NOMO-1 treated with DMSO at 0.1 percent for 48 hours (cell line): ENCODE measurements around the gene COX7B2.

Experiments
- DNase-seq: peaks from one replicate; lab custom pipeline; 2025; ENCODE audit not compliant: unreplicated experiment; lab: John Stamatoyannopoulos, UW

Gene COX7B2

DNA sequence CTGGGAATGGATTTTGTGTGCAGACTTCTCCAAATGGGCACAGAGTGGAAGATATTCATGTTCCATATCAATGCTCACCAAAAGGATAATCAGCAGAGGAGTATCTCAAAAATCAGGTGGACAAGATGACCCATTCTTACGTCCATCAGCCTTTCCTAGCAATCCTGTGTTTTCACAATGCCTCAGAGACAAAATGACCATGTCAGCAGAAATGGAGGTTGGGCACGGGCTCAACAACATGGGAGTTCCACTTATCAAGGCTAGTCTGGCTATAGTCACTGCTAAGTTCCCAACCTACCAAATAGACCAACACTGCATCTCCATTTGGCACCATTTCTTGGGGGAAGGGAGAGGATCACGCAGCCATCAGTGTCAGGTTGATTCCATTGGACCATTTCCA, 179.0 kb downstream of the COX7B2 start:
- DNase-seq: no peak

DNA sequence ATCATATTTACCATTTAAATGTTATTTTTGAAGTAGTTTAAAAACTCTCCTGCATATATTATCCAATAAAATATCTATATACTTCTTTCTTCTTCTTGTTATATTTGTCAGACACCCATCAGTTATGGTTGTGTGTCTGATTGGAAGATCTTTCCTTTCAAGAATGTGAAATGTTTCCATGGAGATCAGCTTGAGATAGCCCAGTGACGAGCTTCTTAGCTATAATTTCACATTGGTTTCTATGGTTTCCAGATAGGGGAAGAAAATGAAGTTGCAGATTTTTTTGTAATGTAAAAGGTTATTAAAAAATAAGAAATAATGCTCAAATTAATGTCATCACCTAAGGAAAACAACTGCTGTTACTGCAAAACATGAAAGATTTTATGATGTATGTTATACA, 189.0 kb downstream of the COX7B2 start:
- no peak for DNase-seq

GRCh38 chr4:46717950-46718349, 191.1 kb downstream of the COX7B2 start:
- no peak for DNase-seq

DNA sequence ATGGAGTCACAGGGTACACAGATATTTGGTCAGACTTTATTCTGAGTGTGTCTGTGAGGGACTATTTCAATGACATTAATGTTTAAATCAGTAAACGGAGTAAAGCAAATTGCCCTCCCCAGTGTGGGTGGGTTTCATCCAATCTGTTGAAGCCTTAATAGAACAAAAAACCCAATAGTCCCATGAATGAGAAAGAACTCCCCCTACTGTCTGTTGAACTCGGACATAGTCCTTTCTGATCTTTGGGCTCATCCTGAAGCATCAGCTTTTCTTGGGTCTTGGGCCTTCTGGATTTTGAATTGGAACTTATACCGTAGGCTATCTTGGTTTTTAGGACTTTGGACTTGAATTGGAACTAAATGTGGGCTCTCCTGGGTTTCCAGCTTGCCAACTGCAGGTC, 193.6 kb downstream of the COX7B2 start:
- DNase-seq: no peak

GRCh38 chr4:46698891-46699290, 210.2 kb downstream of the COX7B2 start:
- DNase-seq: no peak
